ENCODE measurements around the gene STING1.
"Not testable (repeated sequence)": the region's sequence is repeated elsewhere in the genome, so short reads cannot be mapped to it uniquely, and the experiment has no call there.

Gene STING1

GRCh38 chr5:139501381-139501780 is 18.8 kb upstream of the STING1 start:
- DNase-seq: no peak

GRCh38 chr5:139495638-139496435 is 13.3 kb upstream of the STING1 start:
- DNase-seq: no peak

- DNase-seq: no peak
These were observed 12.3 kb upstream of the STING1 start for GRCh38 chr5:139494832-139495231.

GRCh38 chr5:139494256-139494655 is 11.7 kb upstream of the STING1 start:
- DNase-seq: no peak

- DNase-seq: no peak
These were observed 10.2 kb upstream of the STING1 start for GRCh38 chr5:139492700-139493192.

- DNase-seq: no peak
These were observed 5.7 kb upstream of the STING1 start for GRCh38 chr5:139488260-139488659.

GRCh38 chr5:139486201-139486600 is 3.6 kb upstream of the STING1 start:
- DNase-seq: no peak

- DNase-seq: not testable (repeated sequence)
These were observed 291 bp upstream of the STING1 start for GRCh38 chr5:139482890-139483208.

- DNase-seq: no peak
These were observed 943 bp downstream of the STING1 start for GRCh38 chr5:139481580-139482049.

- DNase-seq: no peak
These were observed 1.4 kb downstream of the STING1 start for GRCh38 chr5:139481122-139481533.

GRCh38 chr5:139479729-139480128 is 2.8 kb downstream of the STING1 start:
- DNase-seq: not testable (repeated sequence)

GRCh38 chr5:139478657-139479423 is 3.7 kb downstream of the STING1 start:
- not testable (repeated sequence) for DNase-seq

GRCh38 chr5:139475865-139476617 is 6.5 kb downstream of the STING1 start:
- no peak for DNase-seq

- no peak for DNase-seq
These were observed 7.4 kb downstream of the STING1 start for GRCh38 chr5:139474890-139475791.

- DNase-seq: no peak
These were observed 9.0 kb downstream of the STING1 start for GRCh38 chr5:139473565-139473964.

- no peak for DNase-seq
These were observed 9.5 kb downstream of the STING1 start for GRCh38 chr5:139473105-139473504.

- DNase-seq: no peak
These were observed 10.1 kb downstream of the STING1 start for GRCh38 chr5:139472386-139473030.

- DNase-seq: no peak
These were observed 11.7 kb downstream of the STING1 start, which contains the start of gene SMIM33 for GRCh38 chr5:139470821-139471300. SMIM33 (plus strand) TSS chr5:139471004; CDS start chr5:139471122, 118 bp downstream.

GRCh38 chr5:139468421-139468931 is 14.1 kb downstream of the STING1 start:
- DNase-seq: no peak

GRCh38 chr5:139462586-139463276 is 19.8 kb downstream of the STING1 start, which contains the start of gene ECSCR:
ECSCR (minus strand) TSS chr5:139462743; CDS start chr5:139462670, 73 bp downstream.
- DNase-seq: no peak
